Stimulated activated naive B cell treated with anti-CD40 and anti-IgM and Interleukin-4, amounts not matched to agents 10 μg/mL and 1 μg/mL and 100 μg/mL, for 72 hours (primary cell): ENCODE results near the gene CTDSPL.

Experiments
- ATAC-seq, 2 donors: fragments of 150-1000 bp; cut with Tn5 transposase; replicated peaks; 2 replicates each; pipeline ENCODE4 v1.10.0; 2021; ENCODE audit warnings: moderate library complexity in 1 of 2
- DNase-seq: peaks from one replicate; pipeline ENCODE4 v3.0.0; 2021
- H3K27ac Mint-ChIP-seq: one replicate; pipeline ENCODE4 v1.8.0; 2022; ENCODE audit warnings: mild to moderate bottlenecking, mixed read lengths
- H3K27me3 Mint-ChIP-seq, 2 donors: one replicate each; pipeline ENCODE4 v1.8.0; 2022; ENCODE audit warnings: mixed read lengths in 2 of 2
- H3K36me3 Mint-ChIP-seq, 2 donors: one replicate each; pipeline ENCODE4 v1.8.0; 2022; ENCODE audit warnings: mixed read lengths in 2 of 2, mild to moderate bottlenecking in 1 of 2
- H3K4me1 Mint-ChIP-seq, 2 donors: one replicate each; pipeline ENCODE4 v1.8.0; 2022; ENCODE audit warnings: mixed read lengths in 2 of 2, mild to moderate bottlenecking in 1 of 2
- H3K4me3 Mint-ChIP-seq, 2 donors: one replicate each; pipeline ENCODE4 v1.8.0; 2022; ENCODE audit warnings: mild to moderate bottlenecking in 2 of 2, mixed read lengths in 2 of 2, moderate library complexity in 1 of 2
- H3K9me3 Mint-ChIP-seq, 2 donors: one replicate each; pipeline ENCODE4 v1.8.0; 2022; ENCODE audit warnings: mixed read lengths in 2 of 2, mild to moderate bottlenecking in 1 of 2

Gene CTDSPL

GRCh38 chr3:38006445-38006995 lies 144.8 kb downstream of the CTDSPL start:
- Mint-ChIP-seq H3K4me3 (no peak overlapping the region), H3K36me3 (peaks cover 16 to 38% of the 10 kb centered on the region in 2 donors), H3K27ac (no peak overlapping the region), H3K9me3 (no peaks in the 10 kb centered on the region), H3K27me3 (no peaks in the 10 kb centered on the region), H3K4me1 (peaks cover 22 to 30% of the 10 kb centered on the region in 2 donors)
- ATAC-seq (no peak), DNase-seq (no peak)

- H3K4me1 Mint-ChIP-seq: peaks cover 20 to 29% of the 10 kb centered on the region in 2 donors
Observed at GRCh38 chr3:38007754-38008090, 146.0 kb downstream of the CTDSPL start.

DNA sequence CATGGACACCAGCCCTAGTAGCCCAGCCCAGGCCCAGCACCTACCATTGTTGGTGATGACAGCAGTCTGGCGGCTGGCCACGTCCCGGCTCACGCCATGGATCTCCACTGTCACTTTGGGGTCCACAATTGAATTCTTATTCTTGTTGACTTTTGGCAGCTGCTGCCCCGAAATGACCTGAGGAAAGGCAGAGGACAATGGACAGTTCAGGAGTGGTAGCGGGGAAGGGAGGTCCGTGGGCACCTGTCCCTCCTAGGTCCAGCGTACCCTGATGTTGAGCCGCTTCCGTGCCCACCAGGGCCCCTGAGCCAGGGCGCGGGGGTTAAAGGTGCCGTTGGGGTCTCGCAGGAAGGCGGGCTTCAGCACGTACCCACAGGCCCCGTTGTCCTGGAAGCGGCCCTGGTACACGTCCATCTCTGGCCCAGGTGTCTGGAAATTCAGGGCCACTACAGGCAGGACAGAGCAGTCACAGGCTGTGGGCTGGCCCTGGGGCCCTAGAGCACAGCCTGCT lies 146.6 kb downstream of the CTDSPL start:
- DNase-seq: no peak
- H3K27ac Mint-ChIP-seq: no peak overlapping the region
- no peaks in the 10 kb centered on the region for H3K9me3 Mint-ChIP-seq
- H3K36me3 Mint-ChIP-seq: peaks cover 7 to 24% of the 10 kb centered on the region in 2 donors
- no peaks in the 10 kb centered on the region for H3K27me3 Mint-ChIP-seq
- ATAC-seq: no peak
- H3K4me1 Mint-ChIP-seq: peaks cover 17 to 24% of the 10 kb centered on the region in 2 donors
- H3K4me3 Mint-ChIP-seq: no peak overlapping the region

More at GRCh38 chr3:38007754-38008090, 146.0 kb downstream of the CTDSPL start:
- Mint-ChIP-seq H3K4me3 (no peak overlapping the region), H3K36me3 (peaks cover 11 to 28% of the 10 kb centered on the region in 2 donors), H3K27ac (no peak overlapping the region), H3K27me3 (no peaks in the 10 kb centered on the region), H3K9me3 (no peaks in the 10 kb centered on the region)
- no peak for DNase-seq
- no peak for ATAC-seq

- no peaks in the 10 kb centered on the region for H3K9me3 Mint-ChIP-seq
- H3K4me3 Mint-ChIP-seq: no peak overlapping the region
- DNase-seq (no peak), ATAC-seq (no peak)
- H3K4me1 Mint-ChIP-seq: peaks cover 15 to 18% of the 10 kb centered on the region in 2 donors
- H3K27me3 Mint-ChIP-seq: no peaks in the 10 kb centered on the region
- peak overlapping the region; percentile 51 for H3K27ac Mint-ChIP-seq
- H3K36me3 Mint-ChIP-seq: peaks cover 7 to 24% of the 10 kb centered on the region in 2 donors
Observed at GRCh38 chr3:38008971-38009580, 147.4 kb downstream of the CTDSPL start.

DNA sequence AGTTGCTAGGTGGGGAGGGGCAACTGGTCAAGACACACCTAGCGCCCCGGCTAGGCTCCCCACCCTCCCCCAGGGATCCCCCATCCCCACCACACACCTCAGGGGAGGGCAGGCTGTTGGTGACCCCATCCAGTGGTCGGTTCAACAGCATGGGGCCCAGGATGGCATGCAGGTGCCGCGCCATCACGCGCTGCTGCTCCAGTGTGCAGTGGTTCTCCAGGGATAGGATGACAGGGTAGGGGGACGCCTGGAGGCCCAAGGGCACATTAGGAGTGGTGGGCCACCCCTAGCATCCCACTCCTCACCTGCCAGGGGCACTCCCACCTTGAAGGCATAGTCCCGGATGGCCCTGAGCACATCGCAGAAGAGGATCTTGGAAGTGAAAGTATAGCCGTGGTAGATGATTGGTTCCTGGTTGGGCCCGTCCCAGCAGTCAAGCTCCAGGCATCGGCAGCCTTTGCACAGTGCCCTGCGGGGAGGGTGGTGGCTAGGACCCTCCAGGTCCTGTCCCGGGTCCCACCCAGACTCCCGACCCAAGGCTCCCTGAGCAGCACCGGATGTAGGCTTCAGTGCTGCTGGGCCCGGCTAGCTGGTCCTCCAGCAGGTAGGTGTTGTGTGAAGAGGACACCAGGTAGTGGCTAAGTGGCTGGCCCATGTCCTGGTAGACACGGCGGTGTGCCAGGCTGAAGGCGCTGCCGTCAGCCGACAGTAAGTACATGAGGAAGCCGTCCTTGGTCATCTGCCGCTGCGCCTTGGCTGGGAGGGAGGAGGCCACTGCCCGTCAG lies 148.3 kb downstream of the CTDSPL start:
- ATAC-seq (peak; percentile 14 to 25), DNase-seq (no peak)
- peak overlapping the region in 1 of 2 donors; percentile 23 for H3K4me3 Mint-ChIP-seq
- H3K4me1 Mint-ChIP-seq: peaks cover 6 to 11% of the 10 kb centered on the region in 2 donors
- H3K36me3 Mint-ChIP-seq: peaks cover 5 to 21% of the 10 kb centered on the region in 2 donors
- no peak overlapping the region for H3K27ac Mint-ChIP-seq
- H3K9me3 Mint-ChIP-seq: no peaks in the 10 kb centered on the region
- no peaks in the 10 kb centered on the region for H3K27me3 Mint-ChIP-seq

DNA sequence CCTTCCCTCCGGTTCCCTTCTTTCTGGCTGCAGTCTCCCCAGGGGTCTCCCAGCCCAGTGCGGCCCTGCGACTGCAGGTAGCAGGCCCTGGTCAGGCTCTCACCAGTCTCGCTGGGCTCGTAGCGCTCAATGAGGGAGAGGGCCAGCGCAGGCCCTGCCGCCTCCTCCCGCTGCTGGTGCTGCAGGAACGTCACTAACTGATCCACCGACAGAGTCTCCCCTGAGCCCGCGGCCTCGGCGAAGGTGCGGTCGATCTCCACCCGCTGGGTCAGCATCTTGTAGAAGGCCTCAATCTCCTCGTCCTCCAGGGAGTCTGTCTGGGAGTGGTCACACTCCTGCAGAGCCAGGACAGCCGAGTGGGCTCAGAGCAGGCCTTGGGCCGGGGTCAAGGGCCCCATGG lies 149.4 kb downstream of the CTDSPL start:
- H3K9me3 Mint-ChIP-seq: no peaks in the 10 kb centered on the region
- no peak overlapping the region for H3K27ac Mint-ChIP-seq
- no peaks in the 10 kb centered on the region for H3K27me3 Mint-ChIP-seq
- ATAC-seq (no peak), DNase-seq (no peak)
- peaks cover 6 to 25% of the 10 kb centered on the region in 2 donors for H3K36me3 Mint-ChIP-seq
- peaks cover 6 to 11% of the 10 kb centered on the region in 2 donors for H3K4me1 Mint-ChIP-seq
- H3K4me3 Mint-ChIP-seq: no peak overlapping the region

DNA sequence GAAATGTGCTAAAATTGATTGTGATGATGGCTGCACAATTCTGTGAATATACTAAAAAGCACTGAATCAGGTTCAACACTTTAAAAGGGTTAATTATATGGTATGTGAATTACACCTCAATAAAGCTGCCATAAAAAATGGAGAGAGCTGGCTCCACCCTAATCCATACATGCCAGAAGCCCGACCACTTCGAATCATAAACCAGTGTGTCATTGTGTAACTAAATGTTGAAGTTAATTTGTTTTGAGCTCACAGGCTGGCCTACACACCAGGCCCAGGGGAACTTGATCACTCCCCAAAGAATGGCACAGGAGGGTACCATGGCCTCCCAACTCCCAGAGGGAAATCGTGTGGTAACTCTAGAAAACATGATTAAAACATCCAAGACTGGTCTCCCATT lies 153.8 kb downstream of the CTDSPL start:
- Mint-ChIP-seq H3K4me3 (no peak overlapping the region), H3K27ac (no peak overlapping the region), H3K9me3 (no peaks in the 10 kb centered on the region), H3K36me3 (peaks cover 13 to 24% of the 10 kb centered on the region in 2 donors), H3K4me1 (no peaks in the 10 kb centered on the region), H3K27me3 (no peaks in the 10 kb centered on the region)
- no peak for ATAC-seq
- no peak for DNase-seq

DNA sequence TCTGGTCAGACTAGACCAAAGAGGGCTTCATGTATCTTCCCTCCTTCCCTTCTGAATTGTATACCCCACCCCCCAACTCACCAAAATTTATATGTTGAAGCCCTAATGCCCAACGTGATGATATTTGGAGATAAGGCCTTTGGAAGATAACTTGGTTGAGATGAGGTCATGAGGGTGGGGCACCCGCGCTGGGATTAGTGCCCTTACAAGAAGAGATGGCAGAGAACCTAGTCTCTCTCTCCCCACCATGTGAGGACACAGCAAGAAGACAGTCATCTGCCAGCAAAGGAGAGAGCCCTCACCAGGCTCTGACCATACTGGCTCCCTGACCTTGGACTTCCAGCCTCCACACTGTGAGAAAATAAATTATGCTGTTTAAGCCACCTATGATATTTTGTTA lies 154.3 kb downstream of the CTDSPL start:
- no peaks in the 10 kb centered on the region for H3K4me1 Mint-ChIP-seq
- no peak overlapping the region for H3K4me3 Mint-ChIP-seq
- no peak overlapping the region for H3K27ac Mint-ChIP-seq

GRCh38 chr3:38016410-38016809 lies 154.7 kb downstream of the CTDSPL start:
- peaks cover 13 to 24% of the 10 kb centered on the region in 2 donors for H3K36me3 Mint-ChIP-seq
- H3K27me3 Mint-ChIP-seq: no peaks in the 10 kb centered on the region
- DNase-seq (no peak), ATAC-seq (no peak)
- H3K4me3 Mint-ChIP-seq: no peak overlapping the region
- no peaks in the 10 kb centered on the region for H3K4me1 Mint-ChIP-seq
- H3K27ac Mint-ChIP-seq: no peak overlapping the region
- H3K9me3 Mint-ChIP-seq: no peaks in the 10 kb centered on the region

More for the DNA sequence above, 154.3 kb downstream of the CTDSPL start:
- ATAC-seq: no peak
- Mint-ChIP-seq H3K36me3 (peaks cover 13 to 24% of the 10 kb centered on the region in 2 donors), H3K27me3 (no peaks in the 10 kb centered on the region), H3K9me3 (no peaks in the 10 kb centered on the region)
- no peak for DNase-seq

- H3K27ac Mint-ChIP-seq: no peak overlapping the region
- no peak for ATAC-seq
- H3K9me3 Mint-ChIP-seq: no peaks in the 10 kb centered on the region
Observed at GRCh38 chr3:38016847-38017444, 155.3 kb downstream of the CTDSPL start.

DNA sequence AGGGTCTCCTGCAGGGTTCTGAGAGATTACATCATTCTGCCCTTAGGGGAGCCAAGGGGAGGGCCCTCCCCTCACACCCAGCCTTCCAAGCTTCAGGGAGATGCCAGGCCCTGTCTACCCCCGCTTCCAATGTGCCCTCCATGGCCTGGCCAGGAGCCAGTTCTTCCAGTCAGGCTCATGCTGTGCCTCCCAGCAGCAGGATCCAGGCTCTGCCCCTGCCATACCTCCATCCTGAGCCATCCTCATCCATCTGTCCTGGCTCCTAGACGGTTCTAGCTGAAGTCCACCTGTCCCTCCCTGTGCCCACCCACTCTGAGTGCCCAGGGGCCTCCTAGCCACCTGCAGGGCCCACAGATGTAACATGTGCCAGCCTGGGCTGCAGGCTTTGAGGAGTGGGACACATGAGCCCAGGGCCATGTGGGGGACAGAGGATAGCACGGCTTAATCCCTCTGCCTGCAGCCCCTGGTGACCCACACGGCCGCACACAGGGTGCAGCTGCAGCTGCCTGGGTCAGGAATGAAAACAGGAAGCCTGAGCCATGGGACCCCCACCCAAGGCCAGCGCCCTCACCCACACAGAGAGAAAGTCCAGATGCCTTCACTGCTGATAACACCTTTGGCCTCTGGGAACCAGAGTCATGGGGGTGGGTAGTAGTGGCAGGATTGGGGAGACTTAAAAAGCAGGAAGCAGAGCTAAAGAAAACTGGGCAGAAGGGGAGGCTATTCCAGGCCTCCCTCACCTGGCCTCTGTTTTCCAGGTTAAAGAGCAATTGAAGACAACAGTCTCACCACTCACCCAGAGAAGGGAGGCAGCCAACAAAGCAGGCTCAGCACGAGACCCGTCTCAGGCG lies 156.0 kb downstream of the CTDSPL start:
- Mint-ChIP-seq H3K36me3 (peaks cover 13 to 24% of the 10 kb centered on the region in 2 donors), H3K27me3 (no peaks in the 10 kb centered on the region), H3K4me3 (no peak overlapping the region), H3K27ac (no peak overlapping the region), H3K9me3 (no peaks in the 10 kb centered on the region), H3K4me1 (no peaks in the 10 kb centered on the region)
- ATAC-seq: no peak
- no peak for DNase-seq

More at GRCh38 chr3:38016847-38017444, 155.3 kb downstream of the CTDSPL start:
- Mint-ChIP-seq H3K36me3 (peaks cover 13 to 24% of the 10 kb centered on the region in 2 donors), H3K4me1 (no peaks in the 10 kb centered on the region), H3K4me3 (no peak overlapping the region), H3K27me3 (no peaks in the 10 kb centered on the region)
- no peak for DNase-seq

- ATAC-seq: no peak
- DNase-seq: no peak
- H3K36me3 Mint-ChIP-seq: peaks cover 13 to 24% of the 10 kb centered on the region in 2 donors
- H3K9me3 Mint-ChIP-seq: no peaks in the 10 kb centered on the region
- no peak overlapping the region for H3K4me3 Mint-ChIP-seq
- H3K4me1 Mint-ChIP-seq: peaks cover 0 to 1% of the 10 kb centered on the region in 2 donors
- H3K27ac Mint-ChIP-seq: no peak overlapping the region
- no peaks in the 10 kb centered on the region for H3K27me3 Mint-ChIP-seq
Observed at GRCh38 chr3:38018296-38019266, 156.9 kb downstream of the CTDSPL start.
